ENCODE measurements around the gene DDIAS. TPM values are rescaled to one million over a fixed set of nuclear protein-coding genes. Genes with fewer than 3 reads are reported as not detected.
"Not testable (repeated sequence)": the region's sequence is repeated elsewhere in the genome, so short reads cannot be mapped to it uniquely, and the experiment has no call there.

The DDIAS gene
- 2.2 TPM for total RNA-seq

DNA sequence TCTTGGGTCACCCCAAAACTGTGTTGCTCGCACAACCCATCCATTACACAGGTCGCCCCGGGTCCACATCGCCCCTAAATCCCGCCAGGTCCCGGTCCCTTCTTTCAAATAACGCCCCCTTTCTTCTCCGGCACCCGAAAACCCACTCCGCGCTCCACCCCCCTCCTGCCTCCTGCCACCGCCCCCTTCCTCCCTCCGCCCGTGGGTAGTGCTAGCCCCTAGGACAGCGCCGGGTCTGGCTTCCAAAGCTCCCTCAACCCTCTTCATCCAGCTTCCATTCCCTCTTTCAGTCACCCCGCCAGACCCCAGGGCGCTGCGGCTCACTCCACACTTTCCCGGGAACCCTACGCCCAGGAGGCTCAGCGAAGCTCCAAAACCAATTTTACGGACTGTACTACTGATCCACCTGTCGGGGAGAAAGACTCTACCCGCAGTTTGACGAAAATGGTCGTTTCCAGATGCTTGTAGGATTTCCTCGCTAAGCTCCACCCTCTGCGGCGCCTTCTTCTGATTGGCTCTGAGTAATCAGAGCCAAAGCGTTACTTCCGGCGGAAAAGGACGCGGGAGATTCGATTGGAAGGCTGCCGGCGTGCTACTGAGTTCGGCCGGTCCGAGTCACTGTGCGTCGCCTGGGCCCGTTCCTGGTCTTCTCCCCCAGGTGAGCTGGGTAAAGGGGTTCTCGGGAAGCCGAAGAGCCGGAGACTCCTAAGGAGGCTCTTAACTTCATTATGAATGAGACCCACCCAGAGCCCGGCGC is at the start of gene DDIAS:
Gene DDIAS (plus strand): TSS at position 572 of the 757 bp plus-strand sequence. CDS start 13,003 bp downstream, outside the sequence.
- DNase-seq: peak; percentile 91

- no peak for DNase-seq
Measured at GRCh38 chr11:82854242-82854641, 47.3 kb upstream of the DDIAS start.

DNA sequence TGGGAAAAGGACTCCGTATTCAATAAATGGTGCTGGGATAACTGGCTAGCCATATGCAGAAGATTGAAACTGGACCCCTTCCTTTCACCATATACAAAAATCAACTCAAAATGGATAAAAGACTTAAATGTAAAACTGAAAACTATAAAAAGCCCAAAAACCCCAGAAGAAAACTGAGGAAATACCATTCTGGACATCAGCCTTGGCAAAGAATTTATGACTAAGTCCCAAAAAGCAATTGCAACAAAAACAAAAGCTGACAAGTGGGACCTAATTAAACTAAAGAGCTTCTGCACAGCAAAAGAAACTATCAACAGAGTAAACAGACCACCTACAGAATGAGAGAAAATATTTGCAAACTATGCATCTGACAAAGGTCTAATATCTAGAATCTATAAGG is 46.6 kb upstream of the DDIAS start:
- DNase-seq: not testable (repeated sequence)

GRCh38 chr11:82855616-82856015 is 45.9 kb upstream of the DDIAS start:
- no peak for DNase-seq

- no peak for DNase-seq
Measured at GRCh38 chr11:82857145-82857544, 44.4 kb upstream of the DDIAS start.

- DNase-seq: no peak
Measured at GRCh38 chr11:82858133-82858532, 43.4 kb upstream of the DDIAS start.

- DNase-seq: no peak
Measured at GRCh38 chr11:82858556-82859091, 42.9 kb upstream of the DDIAS start.

GRCh38 chr11:82859750-82860149 is 41.8 kb upstream of the DDIAS start:
- no peak for DNase-seq

GRCh38 chr11:82862379-82862778 is 39.2 kb upstream of the DDIAS start:
- no peak for DNase-seq

GRCh38 chr11:82863209-82863608 is 38.3 kb upstream of the DDIAS start:
- no peak for DNase-seq

GRCh38 chr11:82864268-82864667 is 37.3 kb upstream of the DDIAS start:
- peak; percentile 10 for DNase-seq

- DNase-seq: no peak
Measured at GRCh38 chr11:82865841-82866240, 35.7 kb upstream of the DDIAS start.

- DNase-seq: peak; percentile 25
Measured at GRCh38 chr11:82867495-82868082, 33.9 kb upstream of the DDIAS start.

DNA sequence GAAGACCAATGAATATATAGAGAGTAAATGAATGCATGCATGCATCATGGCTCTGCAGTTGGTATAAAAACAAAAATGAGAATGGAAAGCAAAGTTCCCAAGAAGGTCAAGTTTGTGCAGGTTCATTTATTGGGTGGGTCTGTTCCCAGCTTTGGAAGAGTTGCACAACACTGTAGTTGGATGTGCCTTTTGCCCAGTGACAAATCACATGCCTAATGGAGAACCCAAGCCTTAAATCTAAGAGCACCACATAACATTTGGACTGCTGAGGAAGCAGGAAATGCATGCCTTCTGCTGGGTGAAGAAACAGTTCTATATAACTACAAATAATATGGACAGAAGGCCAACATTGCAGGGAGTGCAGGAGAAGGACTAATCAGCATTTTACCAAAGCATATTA is 31.9 kb upstream of the DDIAS start:
- no peak for DNase-seq

GRCh38 chr11:82871646-82872045 is 29.9 kb upstream of the DDIAS start:
- no peak for DNase-seq

DNA sequence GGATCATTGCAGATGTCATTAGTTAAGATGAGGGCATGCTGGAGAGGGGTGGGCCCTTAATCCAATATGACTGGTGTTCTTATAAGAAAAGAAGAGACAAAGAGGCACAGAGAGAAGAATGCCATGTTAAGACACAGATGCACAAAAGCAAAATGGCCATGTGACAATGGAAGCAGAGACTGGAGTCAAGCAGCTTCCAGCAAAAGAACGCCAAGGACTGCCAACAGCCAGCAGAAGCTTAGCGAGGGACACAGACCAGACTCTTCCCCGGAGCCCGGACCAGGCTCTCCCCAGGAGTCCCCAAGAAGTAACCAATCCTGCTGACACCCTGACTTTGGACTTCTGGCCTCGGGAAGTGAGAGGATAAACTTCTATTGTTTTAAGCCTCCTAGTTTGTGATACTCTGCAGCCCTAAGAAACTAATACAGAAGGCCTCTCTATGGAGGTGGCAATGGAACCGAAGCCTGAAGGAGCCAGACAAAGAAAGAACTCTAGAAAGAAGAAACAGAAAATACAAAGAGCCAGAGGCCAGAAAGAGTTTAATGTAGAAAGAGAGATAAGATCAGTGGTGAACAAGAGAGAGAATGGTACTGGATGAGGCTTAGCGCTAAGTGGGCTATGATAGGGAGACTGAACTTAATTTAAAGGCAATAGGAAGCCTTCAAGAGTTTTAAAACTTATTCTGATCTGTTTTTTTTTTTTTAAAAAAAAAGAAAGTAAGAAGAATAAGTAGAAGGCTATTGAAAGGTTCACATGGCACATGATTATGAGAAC is 29.0 kb upstream of the DDIAS start:
- DNase-seq: no peak

- no peak for DNase-seq
Measured at GRCh38 chr11:82873919-82874333, 27.6 kb upstream of the DDIAS start.

GRCh38 chr11:82874646-82875523 is 26.7 kb upstream of the DDIAS start:
- DNase-seq: no peak

DNA sequence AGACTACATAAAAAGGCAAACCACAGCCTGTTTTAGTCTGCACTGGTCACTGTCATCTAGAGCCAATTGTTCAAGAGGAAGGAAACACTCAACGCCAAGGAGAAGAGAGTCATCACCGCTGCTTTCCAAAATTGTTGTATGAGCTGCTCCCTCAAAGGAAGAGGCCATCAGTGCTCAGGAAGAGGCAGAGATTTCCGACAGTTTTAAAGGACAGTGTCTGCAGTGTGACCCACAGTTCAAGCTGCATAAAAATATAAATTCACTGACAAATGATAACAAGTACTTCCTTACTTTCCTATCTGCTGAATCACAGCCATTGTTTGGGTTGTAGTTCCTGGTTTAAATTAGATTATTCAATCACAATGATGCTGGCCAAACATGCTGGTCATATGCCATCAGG is 17.7 kb upstream of the DDIAS start:
- no peak for DNase-seq

DNA sequence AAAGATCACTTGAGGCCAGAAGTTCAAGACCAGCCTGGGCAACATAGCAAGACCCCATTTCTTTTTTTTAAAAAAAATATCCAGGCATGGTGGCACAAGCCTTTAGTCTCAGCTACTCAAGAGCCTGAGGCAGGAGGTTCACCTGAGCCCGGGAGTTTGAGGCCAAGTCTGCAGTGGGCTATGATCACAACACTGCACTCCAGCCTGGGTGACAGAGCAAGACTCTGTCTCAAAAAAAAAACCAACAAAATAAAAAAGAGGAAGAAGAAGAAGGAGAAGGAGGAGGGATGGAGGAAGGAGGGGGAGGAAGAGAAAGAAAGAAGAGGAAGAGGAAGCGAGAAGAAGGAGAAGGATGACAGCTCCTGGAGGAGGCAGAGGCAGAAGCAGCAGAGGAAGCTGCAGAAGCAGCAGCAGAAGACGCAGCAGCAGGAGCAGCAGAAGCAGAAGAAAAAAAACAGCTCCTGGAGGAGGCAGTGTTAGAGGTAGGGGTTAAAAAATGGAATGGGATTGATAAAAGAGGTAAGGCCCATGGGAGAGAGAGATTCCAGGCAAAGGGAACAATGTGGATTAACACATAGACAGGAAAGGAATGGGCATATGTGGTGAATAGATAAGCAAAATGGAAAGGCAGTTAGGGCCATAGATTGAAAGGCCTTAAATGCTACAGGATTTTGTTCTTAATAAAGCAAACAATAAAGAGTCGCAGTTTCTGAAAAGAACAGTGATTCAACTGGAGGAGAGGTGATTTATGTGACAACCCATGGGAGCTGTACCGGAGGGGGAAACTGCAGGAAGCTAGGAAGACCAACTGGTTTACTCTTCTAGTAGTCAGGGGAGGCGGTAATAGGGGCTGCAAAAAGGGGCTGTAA is 12.2 kb upstream of the DDIAS start:
- DNase-seq: no peak

DNA sequence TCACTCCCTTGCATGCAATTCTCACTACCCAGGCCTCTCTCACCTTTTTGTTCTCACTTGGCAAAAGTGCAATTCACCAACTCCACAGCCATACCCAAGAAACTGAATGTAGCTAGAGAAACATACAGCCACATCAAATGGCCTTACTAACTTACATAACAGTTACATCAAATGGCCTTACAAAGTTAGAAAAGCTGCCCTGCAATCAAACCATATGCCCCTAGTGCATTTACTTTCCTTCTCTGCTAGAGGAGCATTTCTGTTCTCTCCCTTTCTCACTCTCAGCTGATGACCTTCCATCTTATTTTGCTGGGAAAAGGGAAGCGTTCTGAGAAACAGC is 11.6 kb upstream of the DDIAS start:
- DNase-seq: no peak
